OCI-M2 (cell line): Measurements from ENCODE around the gene PPP1R27.

Experiments
- DNase-seq: peaks from one replicate; lab custom pipeline; 2025; ENCODE audit not compliant: unreplicated experiment; lab: John Stamatoyannopoulos, UW

The PPP1R27 gene

DNA sequence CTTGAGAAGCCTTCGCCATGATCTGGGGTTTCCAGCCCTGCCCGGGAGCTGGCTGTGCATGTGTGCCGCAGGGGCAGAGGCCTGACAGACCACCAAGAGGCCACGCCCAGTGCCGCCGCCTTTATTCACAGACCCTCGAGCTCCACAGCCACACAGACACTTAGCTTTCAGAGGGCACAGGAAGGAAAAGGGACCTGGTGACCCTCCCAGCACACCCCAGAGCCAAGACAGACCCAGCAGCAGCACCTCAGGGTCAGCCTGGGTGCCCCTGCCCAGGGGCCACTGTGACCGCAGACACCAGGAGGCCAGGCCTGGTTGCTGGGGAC is 12.6 kb downstream of the PPP1R27 start:
- no peak for DNase-seq

DNA sequence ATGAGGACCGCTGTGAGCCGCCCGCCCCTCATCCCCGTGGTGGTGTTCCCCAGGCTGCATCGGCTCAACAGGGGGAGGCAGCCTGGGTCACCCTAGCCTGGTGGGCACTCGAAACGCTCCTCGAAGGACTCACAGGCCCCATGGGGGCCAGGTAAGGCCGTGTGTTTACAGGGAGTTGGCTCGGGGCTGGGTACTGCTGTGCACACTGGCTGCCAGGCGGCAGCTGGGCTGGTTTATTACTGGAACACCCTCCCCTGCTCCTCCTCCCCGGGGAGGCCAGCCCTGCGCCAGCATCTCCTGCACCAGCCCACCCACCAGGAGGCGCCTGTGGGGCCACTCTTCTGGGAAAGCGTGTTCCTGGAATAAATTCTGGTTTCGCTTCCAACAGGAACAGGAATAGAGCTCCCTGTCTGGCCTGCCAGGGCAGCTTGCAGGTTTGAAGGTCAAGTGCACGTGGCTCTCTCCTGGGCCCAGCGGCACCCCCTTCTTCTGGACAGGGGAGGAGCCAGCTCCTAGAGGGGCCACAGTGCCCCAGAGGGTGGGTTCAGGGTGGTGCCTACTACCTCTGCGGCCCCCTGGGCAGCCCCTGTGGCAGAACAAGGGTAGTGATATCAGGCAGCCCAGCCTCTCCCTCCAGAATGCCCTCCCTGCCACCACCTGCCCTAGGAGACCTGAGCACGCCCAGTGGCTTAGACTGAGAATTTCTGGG is 13.1 kb downstream of the PPP1R27 start:
- no peak for DNase-seq

DNA sequence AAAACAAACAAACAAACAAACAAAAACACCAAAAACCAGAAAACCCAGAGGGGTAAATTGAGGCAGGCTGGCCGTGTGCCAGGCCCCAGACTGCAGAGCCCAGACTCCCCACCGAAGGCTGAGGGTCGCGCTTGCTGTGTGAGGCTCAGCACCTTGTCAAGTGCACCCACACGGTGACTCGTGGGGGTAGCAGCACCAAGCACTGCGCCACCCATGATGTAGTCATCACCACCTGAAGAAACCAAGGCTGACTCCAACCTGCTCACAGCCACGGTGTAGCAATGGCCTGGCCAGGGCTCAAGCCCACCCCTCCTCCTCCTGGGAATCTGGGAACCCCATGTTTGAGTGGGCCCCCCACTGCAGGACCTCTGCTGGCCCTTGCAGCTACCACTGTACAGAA is 13.7 kb downstream of the PPP1R27 start:
- DNase-seq = no peak

DNA sequence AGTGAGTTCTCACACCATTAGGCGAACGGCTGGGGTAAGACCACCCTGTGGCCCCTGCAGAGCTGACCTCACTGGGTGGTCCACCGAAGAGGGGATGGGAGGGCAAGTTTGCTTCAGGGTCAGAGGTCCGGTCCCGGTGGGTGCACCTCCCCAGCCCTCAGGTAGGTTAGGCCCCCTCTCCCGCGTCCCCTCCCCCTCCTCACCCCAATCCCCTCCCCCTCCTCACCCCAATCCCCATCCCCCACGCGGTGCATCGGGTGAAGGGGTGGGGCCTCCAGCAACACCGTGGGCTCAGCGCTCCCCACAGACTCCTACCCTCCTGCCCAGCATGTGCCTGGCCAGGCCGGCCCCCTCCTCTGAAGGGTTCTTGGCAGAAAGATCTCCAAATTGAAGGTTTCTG is 15.1 kb downstream of the PPP1R27 start:
- DNase-seq = no peak

DNA sequence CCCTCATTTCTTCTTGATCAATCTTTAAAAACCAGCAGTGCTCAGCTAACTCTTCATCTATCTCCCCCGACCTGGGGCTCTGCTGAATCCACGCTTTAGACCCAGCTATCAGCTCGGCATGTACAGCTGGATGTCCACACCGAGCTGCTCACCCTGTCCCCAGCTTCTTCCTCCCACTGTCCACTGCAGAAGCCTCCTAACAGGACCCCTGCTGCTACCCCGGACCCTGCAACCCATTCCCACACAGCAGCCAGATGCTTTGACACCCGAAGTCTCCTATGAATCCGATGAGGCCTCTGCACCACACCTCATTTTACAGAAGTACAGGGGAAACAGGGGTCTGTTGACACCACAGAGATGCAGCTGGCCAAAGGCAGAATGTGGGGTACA is 17.1 kb downstream of the PPP1R27 start:
- DNase-seq = no peak

DNA sequence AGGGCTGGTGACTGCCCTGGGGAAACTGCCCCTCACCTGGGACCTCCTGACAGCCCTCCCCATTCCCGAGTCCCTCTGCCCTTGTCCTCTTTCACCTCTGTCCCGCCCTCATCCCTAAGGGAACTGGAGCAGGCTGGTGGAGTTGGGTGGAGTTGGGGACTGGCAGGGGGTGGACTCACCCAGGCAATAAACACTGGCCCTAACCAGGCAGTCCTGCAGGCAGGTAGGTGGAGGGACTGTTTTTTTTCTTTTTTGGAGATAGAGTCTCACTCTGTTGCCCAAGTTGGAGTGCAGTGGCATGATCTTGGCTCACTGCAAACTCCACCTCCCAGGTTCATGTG is 19.2 kb downstream of the PPP1R27 start:
- no peak for DNase-seq

DNA sequence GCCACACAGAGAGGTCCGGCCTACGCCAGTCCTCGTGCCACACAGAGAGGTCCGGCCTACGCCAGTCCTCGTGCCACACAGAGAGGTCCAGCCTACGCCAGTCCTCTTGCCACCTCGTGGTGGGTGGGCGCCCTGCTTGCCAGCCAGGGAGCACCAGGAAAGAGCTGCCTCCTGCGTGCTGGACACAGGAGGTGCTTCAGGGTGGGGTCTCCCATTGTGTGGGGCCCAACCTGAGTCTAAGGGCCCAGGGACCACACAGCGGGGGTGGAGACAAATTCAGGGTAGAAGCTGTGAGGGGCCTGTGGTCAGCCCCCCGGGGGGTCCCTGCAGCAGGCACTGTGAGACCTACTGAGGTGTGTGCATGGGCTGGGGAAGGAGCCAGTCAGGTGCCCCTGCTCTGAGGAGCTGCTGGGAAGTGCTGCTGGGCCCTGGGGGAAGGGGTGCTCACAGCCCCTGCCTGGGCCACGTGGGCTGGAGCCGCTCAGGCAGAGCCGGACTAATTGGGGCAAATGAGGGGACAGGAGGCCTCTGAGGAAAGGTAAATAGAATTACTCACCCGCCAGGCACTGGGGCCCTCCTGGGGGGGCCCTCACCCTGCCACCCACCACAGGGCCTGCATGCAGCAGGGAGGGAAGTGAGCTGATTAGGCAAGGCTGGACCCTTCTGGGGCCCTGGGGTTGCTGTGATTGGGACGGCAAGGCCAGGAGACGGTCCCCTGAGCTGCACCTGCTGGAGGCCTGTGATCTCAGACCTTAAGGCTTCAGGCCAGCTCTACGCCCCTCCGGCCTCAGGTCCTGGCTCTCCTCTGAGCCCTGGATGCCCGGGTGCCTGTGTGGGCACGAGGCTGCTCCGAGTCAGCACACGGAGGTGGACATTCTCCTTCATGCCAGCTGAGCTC is 19.9 kb downstream of the PPP1R27 start:
- DNase-seq = no peak

DNA sequence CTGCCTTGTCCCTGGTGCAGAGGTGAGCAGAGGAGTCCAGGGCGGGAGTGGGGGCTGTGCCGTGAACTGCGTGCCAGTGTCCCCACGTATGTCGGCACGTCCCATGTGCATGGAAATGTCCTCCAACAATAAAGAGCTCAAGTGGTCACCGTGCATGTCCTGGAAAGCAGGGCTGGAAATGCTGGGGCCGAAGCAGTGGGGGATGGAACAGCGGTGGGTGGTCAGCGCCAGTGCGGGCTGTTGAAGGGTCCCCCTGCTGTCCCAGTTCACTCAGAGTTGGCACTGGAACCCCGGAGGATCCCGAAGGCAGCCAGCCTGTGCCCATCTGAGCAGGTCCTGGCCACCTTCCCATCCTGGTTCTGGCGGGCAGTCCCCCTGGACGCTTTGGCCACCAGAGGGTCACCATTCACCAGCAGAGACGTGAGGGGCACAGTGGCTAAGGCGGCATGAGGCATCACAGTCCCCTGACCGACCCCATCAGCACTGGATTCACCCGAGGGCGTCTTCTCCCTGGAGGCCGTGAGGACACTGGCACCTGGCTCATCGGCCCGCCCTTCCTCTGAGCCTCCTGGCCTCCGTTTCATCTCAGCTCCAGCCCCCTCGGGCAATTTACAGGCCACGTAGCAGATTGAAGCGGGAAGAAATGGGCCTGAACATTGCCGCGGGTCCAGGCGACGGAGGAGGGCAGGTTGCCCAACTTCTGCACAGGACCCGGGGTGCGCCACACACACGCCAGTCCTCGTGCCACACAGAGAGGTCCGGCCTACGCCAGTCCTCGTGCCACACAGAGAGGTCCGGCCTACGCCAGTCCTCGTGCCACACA is 20.8 kb downstream of the PPP1R27 start:
- DNase-seq = no peak

DNA sequence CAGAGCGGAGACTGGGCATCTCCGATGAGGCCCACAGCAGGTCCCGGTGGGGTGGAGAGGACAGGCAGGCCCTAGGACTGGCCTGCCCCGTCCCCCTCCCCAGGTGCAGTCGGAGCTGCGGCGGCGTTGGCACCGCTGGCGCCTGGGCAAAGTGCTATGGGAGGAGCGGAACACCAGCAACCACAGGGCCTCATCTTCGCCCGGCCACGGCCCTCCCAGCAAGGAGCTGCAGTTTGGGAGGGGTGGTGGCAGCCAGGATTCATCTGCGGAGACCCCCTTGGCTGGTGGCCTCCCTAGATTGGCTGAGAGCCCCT is 21.5 kb downstream of the PPP1R27 start:
- no peak for DNase-seq

DNA sequence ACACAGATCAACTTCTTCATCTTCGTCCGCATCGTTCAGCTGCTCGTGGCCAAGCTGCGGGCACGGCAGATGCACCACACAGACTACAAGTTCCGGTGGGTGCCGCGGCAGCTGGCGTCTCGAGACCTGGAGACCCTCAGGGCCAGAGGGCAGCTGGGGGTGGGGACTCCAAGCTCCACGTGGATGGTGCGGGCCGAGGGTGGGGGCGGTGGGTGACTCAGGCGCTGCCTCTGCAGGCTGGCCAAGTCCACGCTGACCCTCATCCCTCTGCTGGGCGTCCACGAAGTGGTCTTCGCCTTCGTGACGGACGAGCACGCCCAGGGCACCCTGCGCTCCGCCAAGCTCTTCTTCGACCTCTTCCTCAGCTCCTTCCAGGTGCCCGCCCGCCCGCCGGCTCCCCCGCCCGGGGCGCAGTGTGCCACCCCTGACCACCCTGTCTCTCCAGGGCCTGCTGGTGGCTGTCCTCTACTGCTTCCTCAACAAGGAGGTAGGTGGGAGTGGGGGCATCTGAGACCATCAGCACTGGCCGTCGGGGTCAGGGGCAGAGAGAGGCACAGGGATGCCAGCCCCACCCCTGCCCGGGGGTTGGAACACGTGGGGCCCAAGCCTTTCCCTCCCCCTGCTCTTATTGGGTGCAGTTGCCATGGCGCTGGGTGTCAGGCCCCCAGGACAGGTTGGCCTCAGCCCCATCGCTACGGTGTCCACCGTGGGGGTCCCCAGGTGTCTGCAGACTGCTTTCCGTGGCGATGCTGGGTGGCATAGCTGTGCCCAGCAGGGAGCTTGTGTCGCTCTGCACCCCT is 22.1 kb downstream of the PPP1R27 start:
- DNase-seq = no peak

DNA sequence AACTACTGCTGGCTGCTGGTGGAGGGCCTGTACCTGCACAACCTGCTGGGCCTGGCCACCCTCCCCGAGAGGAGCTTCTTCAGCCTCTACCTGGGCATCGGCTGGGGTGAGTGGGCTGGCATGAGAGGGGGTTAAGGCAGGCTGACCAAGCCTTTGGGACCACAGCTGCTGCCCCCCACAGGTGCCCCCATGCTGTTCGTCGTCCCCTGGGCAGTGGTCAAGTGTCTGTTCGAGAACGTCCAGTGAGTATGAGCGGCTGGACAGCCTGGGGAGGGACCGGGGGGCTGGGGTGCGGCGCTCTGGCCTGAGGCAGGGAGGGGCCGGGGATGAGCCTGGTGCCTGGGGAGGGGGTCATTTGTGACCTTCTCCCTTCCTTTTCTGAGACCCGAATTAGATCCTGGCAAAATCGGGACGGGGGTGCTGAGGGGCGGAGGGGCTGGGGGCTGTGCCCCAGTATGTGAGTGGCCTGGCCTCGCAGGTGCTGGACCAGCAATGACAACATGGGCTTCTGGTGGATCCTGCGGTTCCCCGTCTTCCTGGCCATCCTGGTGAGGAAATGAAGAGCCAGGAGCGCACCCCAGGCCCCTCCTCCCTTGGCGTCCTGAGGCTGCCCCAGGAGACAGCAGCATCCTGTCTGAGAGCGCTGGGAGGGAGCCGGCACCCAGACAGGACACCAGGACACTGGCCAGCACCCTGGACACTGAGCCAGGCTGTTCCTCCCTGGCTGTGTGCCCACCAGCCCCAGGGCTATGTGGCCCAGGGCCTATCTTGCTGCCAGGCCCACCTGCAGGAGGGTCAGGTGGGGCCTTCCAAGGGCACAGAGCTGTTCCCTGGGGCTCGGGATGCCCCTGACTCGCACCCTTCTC is 22.9 kb downstream of the PPP1R27 start:
- DNase-seq = no peak

DNA sequence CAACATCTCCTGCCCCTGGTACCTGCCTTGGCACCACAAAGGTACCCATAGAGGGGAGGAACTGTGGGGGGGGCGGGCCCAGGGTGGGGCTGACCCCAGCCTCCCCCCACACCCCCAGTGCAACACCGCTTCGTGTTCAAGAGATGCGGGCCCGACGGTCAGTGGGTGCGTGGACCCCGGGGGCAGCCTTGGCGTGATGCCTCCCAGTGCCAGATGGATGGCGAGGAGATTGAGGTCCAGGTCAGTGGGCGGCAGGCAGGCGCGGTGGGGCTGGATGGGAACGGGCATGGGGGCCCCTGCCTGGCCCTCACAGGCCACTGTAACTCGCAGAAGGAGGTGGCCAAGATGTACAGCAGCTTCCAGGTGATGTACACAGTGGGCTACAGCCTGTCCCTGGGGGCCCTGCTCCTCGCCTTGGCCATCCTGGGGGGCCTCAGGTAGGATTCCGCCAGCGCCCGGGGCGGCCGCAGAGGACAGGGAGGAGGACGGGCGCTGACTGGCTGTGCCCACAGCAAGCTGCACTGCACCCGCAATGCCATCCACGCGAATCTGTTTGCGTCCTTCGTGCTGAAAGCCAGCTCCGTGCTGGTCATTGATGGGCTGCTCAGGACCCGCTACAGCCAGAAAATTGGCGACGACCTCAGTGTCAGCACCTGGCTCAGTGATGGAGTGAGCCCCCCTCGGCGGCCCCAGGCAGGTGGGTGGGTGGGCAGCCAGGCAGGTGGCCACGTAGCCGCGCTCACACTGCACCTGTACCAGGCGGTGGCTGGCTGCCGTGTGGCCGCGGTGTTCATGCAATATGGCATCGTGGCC is 23.8 kb downstream of the PPP1R27 start:
- no peak for DNase-seq

DNA sequence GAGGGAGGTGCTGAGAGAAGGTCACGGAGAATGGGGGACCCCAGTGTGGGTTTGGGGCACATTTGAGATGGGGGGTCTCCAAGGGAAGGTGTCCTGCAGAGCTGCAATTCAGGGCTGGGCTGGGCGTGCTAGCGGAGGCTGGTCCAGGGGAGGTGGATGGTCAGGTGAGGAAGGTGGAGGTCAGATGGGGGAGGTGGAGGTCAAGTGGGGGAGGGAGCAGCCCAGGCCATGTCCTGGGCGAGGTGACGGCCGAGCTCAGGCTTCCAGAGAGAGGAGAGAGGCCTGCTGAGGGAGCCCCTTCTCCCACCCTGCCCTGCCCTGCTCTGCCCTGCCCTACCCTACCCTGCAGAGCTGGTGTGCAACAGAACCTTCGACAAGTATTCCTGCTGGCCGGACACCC is 24.4 kb downstream of the PPP1R27 start:
- DNase-seq = no peak

DNA sequence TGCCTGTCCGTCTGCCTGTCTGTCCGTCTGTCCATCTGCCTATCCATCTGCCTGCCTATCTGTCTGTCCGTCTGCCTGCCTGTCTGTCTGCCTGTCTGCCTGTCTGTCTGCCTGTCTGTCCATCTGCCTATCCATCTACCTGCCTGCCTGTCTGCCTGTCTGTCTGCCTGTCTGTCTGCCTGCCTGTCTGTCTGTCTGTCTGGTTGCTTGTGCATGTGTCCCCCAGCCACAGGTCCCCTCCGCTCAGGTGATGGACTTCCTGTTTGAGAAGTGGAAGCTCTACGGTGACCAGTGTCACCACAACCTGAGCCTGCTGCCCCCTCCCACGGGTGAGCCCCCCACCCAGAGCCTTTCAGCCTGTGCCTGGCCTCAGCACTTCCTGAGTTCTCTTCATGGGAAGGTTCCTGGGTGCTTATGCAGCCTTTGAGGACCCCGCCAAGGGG is 25.3 kb downstream of the PPP1R27 start:
- DNase-seq = no peak

DNA sequence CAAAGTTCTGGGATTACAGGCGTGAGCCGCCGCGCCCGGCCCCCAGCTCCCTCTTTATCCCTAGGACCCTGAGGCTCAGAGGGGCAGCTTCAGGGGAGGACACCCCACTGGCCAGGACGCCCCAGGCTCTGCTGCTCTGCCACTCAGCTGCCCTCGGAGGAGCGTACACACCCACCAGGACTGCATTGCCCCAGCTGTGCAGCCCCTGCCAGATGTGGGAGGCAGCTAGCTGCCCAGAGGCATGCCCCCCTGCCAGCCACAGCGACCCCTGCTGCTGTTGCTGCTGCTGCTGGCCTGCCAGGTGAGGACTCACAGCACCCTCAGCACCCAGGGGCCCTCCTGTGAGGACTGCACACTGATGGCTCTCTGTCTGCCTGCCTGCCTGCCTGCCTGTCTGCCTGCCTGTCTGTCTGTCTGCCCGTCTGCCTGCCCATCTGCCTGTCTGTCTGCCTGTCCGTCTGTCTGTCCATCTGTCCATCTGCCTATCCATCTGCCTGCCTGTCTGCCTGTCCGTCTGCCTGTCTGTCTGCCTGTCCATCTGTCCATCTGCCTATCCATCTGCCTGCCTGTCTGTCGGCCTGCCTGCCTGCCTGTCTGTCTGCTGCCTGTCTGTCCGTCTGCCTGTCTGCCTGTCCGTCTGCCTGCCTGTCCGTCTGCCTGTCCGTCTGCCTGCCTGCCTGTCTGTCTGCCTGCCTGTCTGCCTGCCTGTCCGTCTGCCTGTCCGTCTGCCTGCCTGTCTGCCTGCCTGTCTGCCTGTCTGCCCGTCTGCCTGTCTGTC is 25.9 kb downstream of the PPP1R27 start:
- no peak for DNase-seq

DNA sequence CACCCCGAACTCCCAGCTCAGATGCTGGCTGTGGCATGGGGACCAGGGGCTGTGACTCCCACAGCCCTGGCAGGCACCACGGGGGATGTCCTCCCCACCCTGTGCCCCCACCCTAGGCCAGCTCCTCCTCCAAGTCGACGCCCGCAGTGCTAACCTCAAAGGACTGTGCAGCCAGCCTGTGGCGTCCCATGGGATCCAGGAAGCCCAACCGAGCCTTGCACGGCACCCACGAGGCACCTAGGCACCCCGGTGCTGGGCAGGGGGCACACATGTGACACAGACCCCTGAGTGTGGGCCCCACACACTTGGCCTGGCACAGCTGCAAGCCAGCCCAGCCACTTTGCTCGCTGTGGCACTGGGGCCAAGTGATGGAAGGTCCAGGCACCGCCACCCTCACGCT is 27.0 kb downstream of the PPP1R27 start:
- DNase-seq = no peak

DNA sequence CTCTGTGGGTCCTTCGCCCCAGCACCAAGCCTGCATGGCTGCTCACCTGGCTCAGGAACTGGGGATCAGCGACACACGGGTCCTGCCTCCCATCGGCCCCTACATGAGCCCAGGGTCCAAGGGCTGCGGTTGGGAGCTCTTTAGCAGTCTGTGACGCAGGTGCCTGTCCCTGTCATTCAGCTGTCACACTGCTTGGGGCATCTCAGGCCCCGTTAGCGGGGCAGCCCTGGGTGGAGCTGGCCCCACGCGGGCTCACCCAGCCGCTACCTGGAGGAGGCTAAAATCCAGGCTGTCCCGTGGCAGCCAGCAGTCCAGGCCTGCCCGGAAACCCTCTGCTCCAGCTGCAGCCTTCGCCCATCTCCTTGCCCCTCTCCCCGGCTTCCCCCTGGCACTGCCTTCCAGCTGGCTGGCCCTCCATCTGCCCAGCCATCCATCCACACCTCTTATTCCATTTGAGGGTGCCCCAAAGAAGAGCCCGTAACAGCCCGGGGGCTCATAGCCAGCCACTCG is 27.6 kb downstream of the PPP1R27 start:
- DNase-seq = no peak

DNA sequence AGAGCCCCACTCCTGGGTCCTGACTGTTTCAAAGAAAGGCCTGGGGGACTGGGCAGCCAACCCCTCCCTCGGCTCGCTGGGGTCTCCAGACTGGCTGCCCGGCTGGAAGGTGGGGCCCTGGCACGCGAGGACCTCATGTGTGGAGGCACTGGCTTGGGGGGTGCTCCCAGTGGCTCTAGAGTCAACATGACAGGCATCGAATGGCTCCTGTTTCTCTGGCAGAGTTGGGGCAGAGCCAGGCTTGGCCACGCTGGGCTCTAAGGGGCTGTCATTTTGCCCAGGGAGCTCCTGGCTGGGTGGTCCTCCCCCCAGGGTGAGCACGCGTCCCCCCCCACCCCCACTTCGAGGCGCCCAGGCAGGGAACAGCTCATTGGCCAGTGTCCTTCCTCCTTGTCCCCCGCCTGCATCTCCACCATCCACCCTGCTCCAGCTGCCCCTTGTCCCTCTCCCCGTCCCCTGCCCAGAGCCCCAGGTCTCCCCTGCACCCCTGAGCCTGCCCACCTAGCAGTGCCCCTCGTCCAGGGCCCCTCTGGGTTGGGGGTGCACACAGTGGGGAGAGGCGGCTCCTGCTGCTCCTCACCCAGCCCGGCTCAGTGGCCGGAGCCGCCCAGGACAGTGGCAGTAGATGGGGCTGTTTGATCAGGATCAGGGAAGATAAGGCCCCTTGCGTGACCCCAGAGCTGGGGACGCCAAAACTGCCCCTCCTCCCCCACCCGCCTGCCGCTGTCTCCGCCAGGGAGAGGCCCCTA is 28.2 kb downstream of the PPP1R27 start:
- DNase-seq = no peak
